Caco-2 (cell line): ENCODE data around the gene SNX24. TPM values are rescaled to one million over a fixed set of nuclear protein-coding genes. Genes with fewer than 3 reads are reported as not detected.

Source experiments
- BruUV-seq: library from RNA; stranded (reverse); fragments of 400-500 nt; replicated peaks from 2 replicates; lab custom pipeline; 2021; lab: Mats Ljungman, UMichigan
- CTCF ChIA-PET: fragments of 300-600 bp; sonication (Branson Sonifier 250); formaldehyde crosslinking; loops from one replicate; lab custom pipeline; 2022; ENCODE audit warnings: antibody characterized with exemption; lab: Charles Lee
- POLR2A ChIA-PET: fragments of 300-600 bp; sonication (Branson Sonifier 250); formaldehyde crosslinking; loops from one replicate; lab custom pipeline; 2022; ENCODE audit warnings: antibody characterized with exemption; lab: Charles Lee
- DNase-seq, 2 experiments: peaks; one replicate each; pipeline versions ENCODE4 v3.0.0 to v3.0.0-alpha.2; 2020 to 2022
- H3K27me3 ChIP-seq: replicated peaks from 2 replicates; pipeline ENCODE4 v1.6.0; 2011; ENCODE audit warnings: low read length; ENCODE audit not compliant: control insufficient read depth, insufficient read depth
- H3K36me3 ChIP-seq: 2 replicates; pipeline ENCODE4 v1.5.1; 2011; ENCODE audit warnings: low read length; ENCODE audit not compliant: control insufficient read depth, insufficient read depth
- H3K4me1 ChIP-seq: fragments of 250-450 bp; sonication (Bioruptor Pico); 2 replicates; pipeline ENCODE4 v1.5.1; 2020; ENCODE audit warnings: mild to moderate bottlenecking
- H3K4me3 ChIP-seq: 2 replicates; pipeline ENCODE4 v1.5.1; 2011; ENCODE audit warnings: low read depth, mild to moderate bottlenecking, control low read depth, low read length
- H3K9me3 ChIP-seq: fragments of 250-450 bp; sonication (Bioruptor Pico); 2 replicates; pipeline ENCODE4 v1.5.1; 2020; ENCODE audit warnings: mild to moderate bottlenecking, moderate library complexity
- H3K27ac Mint-ChIP-seq: one replicate; pipeline ENCODE4 v1.8.0; 2022; ENCODE audit warnings: mixed read lengths; ENCODE audit not compliant: unreplicated experiment
- H3K27me3 Mint-ChIP-seq: one replicate; pipeline ENCODE4 v1.8.0; 2022; ENCODE audit warnings: mixed read lengths; ENCODE audit not compliant: insufficient read depth, unreplicated experiment
- H3K36me3 Mint-ChIP-seq: one replicate; pipeline ENCODE4 v1.8.0; 2022; ENCODE audit warnings: mild to moderate bottlenecking, mixed read lengths; ENCODE audit not compliant: insufficient read depth, unreplicated experiment
- H3K4me1 Mint-ChIP-seq: one replicate; pipeline ENCODE4 v1.8.0; 2022; ENCODE audit warnings: low read depth, mixed read lengths; ENCODE audit not compliant: unreplicated experiment
- H3K4me3 Mint-ChIP-seq: one replicate; pipeline ENCODE4 v1.8.0; 2022; ENCODE audit warnings: mild to moderate bottlenecking, moderate library complexity, mixed read lengths; ENCODE audit not compliant: unreplicated experiment
- H3K9me3 Mint-ChIP-seq: one replicate; pipeline ENCODE4 v1.8.0; 2022; ENCODE audit warnings: mixed read lengths; ENCODE audit not compliant: unreplicated experiment
- CTCF ChIP-seq, 2 experiments: fragments of 200-600 bp in 1 of 2; IDR thresholded peaks; 1 replicate in 1 of 2; 2 replicates in 1 of 2; pipeline versions ENCODE4 v1.5.1 to v1.8.0; 2011 to 2022; ENCODE audit warnings: antibody characterized with exemption in 1 of 2, control low read depth in 1 of 2, inconsistent platforms in 1 of 2, low read depth in 1 of 2, low read length in 1 of 2, mild to moderate bottlenecking in 1 of 2, moderate library complexity in 1 of 2; ENCODE audit not compliant: insufficient read depth in 1 of 2, severe bottlenecking in 1 of 2, unreplicated experiment in 1 of 2
- intact Hi-C: fragments of 100-400 bp; cut with micrococcal nuclease; formaldehyde crosslinking; loops from one replicate; pipeline ENCODE4 v1.10.0; 2022; ENCODE audit not compliant: unreplicated experiment
- total RNA-seq: library from RNA; stranded (reverse); gene quantifications from 2 replicates; pipeline ENCODE4 v1.2.3, GENCODE V29; 2022

Gene SNX24
- total RNA-seq, 1 experiment from 2014 or later: 38.4 TPM

- Histone ChIP-seq H3K4me3 (no peak overlapping the region), H3K27me3 (no peaks in the 10 kb centered on the region), H3K36me3 (no peaks in the 10 kb centered on the region), H3K9me3 (no peaks in the 10 kb centered on the region), H3K4me1 (no peaks in the 10 kb centered on the region)
- POLR2A ChIA-PET: no interaction called here
- Mint-ChIP-seq H3K36me3 (no peaks in the 10 kb centered on the region), H3K27me3 (no peaks in the 10 kb centered on the region), H3K4me1 (peaks cover 6% of the 10 kb centered on the region), H3K27ac (no peak overlapping the region), H3K9me3 (no peaks in the 10 kb centered on the region), H3K4me3 (no peak overlapping the region)
- no TSS peak for BruUV-seq
- CTCF ChIA-PET: no interaction called here
- intact Hi-C loops: no loop called here
- DNase-seq: no peak
- no peak for TF ChIP-seq CTCF (IDR thresholded peaks at IDR 0.05; ENCODE audit: insufficient read depth in 1 of 2, low read depth in 1 of 2, low read length in 1 of 2, severe bottlenecking in 1 of 2, unreplicated experiment in 1 of 2)
Observed at GRCh38 chr5:122921826-122922225, 76.4 kb downstream of the SNX24 start.

- H3K36me3 Mint-ChIP-seq: no peaks in the 10 kb centered on the region
- H3K27ac Mint-ChIP-seq: no peak overlapping the region
- no peak for TF ChIP-seq CTCF (IDR thresholded peaks at IDR 0.05; ENCODE audit: insufficient read depth in 1 of 2, low read depth in 1 of 2, low read length in 1 of 2, severe bottlenecking in 1 of 2, unreplicated experiment in 1 of 2)
- ChIA-PET CTCF (no interaction called here), POLR2A (no interaction called here)
- no peaks in the 10 kb centered on the region for H3K27me3 Mint-ChIP-seq
- H3K9me3 Mint-ChIP-seq: no peaks in the 10 kb centered on the region
- no peak for DNase-seq
- no peak overlapping the region for H3K4me3 Mint-ChIP-seq
- H3K4me1 ChIP-seq: no peaks in the 10 kb centered on the region
- intact Hi-C loops: no loop called here
- H3K36me3 ChIP-seq: no peaks in the 10 kb centered on the region
- H3K27me3 ChIP-seq: no peaks in the 10 kb centered on the region
- peaks cover 6% of the 10 kb centered on the region for H3K4me1 Mint-ChIP-seq
- no peaks in the 10 kb centered on the region for H3K9me3 ChIP-seq
- no TSS peak for BruUV-seq
- no peak overlapping the region for H3K4me3 ChIP-seq
Observed at GRCh38 chr5:122924203-122924602, 78.8 kb downstream of the SNX24 start.

- CTCF ChIA-PET: no interaction called here
- no TSS peak for BruUV-seq
- POLR2A ChIA-PET: no interaction called here
- Mint-ChIP-seq H3K4me3 (no peak overlapping the region), H3K4me1 (peaks cover 4% of the 10 kb centered on the region), H3K27me3 (no peaks in the 10 kb centered on the region), H3K9me3 (no peaks in the 10 kb centered on the region), H3K36me3 (no peaks in the 10 kb centered on the region), H3K27ac (no peak overlapping the region)
- no peak for DNase-seq
- no peak for TF ChIP-seq CTCF (IDR thresholded peaks at IDR 0.05; ENCODE audit: insufficient read depth in 1 of 2, low read depth in 1 of 2, low read length in 1 of 2, severe bottlenecking in 1 of 2, unreplicated experiment in 1 of 2)
- Histone ChIP-seq H3K9me3 (no peaks in the 10 kb centered on the region), H3K27me3 (no peaks in the 10 kb centered on the region), H3K4me3 (no peak overlapping the region), H3K4me1 (no peaks in the 10 kb centered on the region), H3K36me3 (no peaks in the 10 kb centered on the region)
- intact Hi-C loops: no loop called here
Observed at GRCh38 chr5:122924719-122925395, 79.4 kb downstream of the SNX24 start.
